ENCODE measurements around the gene ARHGEF9.

The ARHGEF9 gene

GRCh38 chrX:63739885-63740284 is 45.1 kb downstream of the ARHGEF9 start:
- CTCF ChIA-PET: interaction anchor here (0.6 to 1.1 kb wide), 2 partner anchors 8 to 30 kb away, joined by 3 read pairs; no protein-coding TSS in a partner anchor
- POLR2A ChIA-PET: no interaction called here
- TF ChIP-seq TARDBP (IDR thresholded peaks at IDR 0.05): no peak
- TF ChIP-seq ARNT (IDR thresholded peaks at IDR 0.05): no peak
- no peak for TF ChIP-seq FOXA1 (IDR thresholded peaks at IDR 0.05)
- no peak for TF ChIP-seq HDGF (IDR thresholded peaks at IDR 0.05; ENCODE audit: borderline replicate concordance)
- no peak for TF ChIP-seq FOXM1 (IDR thresholded peaks at IDR 0.05; ENCODE audit: borderline replicate concordance)
- no peak for TF ChIP-seq LEF1 (IDR thresholded peaks at IDR 0.05; ENCODE audit: borderline replicate concordance)
- TF ChIP-seq SP1 (IDR thresholded peaks at IDR 0.05): no peak
- no peak for TF ChIP-seq BHLHE40 (IDR thresholded peaks at IDR 0.05; ENCODE audit: borderline replicate concordance)
- TF ChIP-seq ZNF384 (IDR thresholded peaks at IDR 0.05): no peak
- TF ChIP-seq, protein P1, sequence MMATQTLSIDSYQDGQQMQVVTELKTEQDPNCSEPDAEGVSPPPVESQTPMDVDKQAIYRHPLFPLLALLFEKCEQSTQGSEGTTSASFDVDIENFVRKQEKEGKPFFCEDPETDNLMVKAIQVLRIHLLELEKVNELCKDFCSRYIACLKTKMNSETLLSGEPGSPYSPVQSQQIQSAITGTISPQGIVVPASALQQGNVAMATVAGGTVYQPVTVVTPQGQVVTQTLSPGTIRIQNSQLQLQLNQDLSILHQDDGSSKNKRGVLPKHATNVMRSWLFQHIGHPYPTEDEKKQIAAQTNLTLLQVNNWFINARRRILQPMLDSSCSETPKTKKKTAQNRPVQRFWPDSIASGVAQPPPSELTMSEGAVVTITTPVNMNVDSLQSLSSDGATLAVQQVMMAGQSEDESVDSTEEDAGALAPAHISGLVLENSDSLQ (IDR thresholded peaks at IDR 0.05): no peak
- no peak for TF ChIP-seq L3MBTL2 (conservative IDR thresholded peaks at IDR 0.05)
- TF ChIP-seq NFRKB (IDR thresholded peaks at IDR 0.05): no peak
- TF ChIP-seq CTBP1 (IDR thresholded peaks at IDR 0.05; ENCODE audit: borderline replicate concordance): no peak
- no peak for TF ChIP-seq SUZ12 (IDR thresholded peaks at IDR 0.05)
- TF ChIP-seq ELF4 (IDR thresholded peaks at IDR 0.05): no peak
- no peak for TF ChIP-seq FOXK2 (IDR thresholded peaks at IDR 0.05)

GRCh38 chrX:63738696-63739095 is 46.3 kb downstream of the ARHGEF9 start:
- POLR2A ChIA-PET: no interaction called here
- TF ChIP-seq L3MBTL2 (conservative IDR thresholded peaks at IDR 0.05) (no peak), TARDBP (IDR thresholded peaks at IDR 0.05) (no peak), FOXA1 (IDR thresholded peaks at IDR 0.05) (no peak), BHLHE40 (IDR thresholded peaks at IDR 0.05; ENCODE audit: borderline replicate concordance) (no peak), LEF1 (IDR thresholded peaks at IDR 0.05; ENCODE audit: borderline replicate concordance) (no peak), SP1 (IDR thresholded peaks at IDR 0.05) (no peak), FOXM1 (IDR thresholded peaks at IDR 0.05; ENCODE audit: borderline replicate concordance) (no peak), CTBP1 (IDR thresholded peaks at IDR 0.05; ENCODE audit: borderline replicate concordance) (no peak), ELF4 (IDR thresholded peaks at IDR 0.05) (no peak), ZNF384 (IDR thresholded peaks at IDR 0.05) (no peak)
- TF ChIP-seq, protein P1 (IDR thresholded peaks at IDR 0.05): no peak
- DNase-seq (ENCODE audit: extremely low spot score): no peak
- CTCF ChIA-PET: interaction anchor here (0.5 kb wide), 1 partner anchor 93 kb away, joined by 4 read pairs; no protein-coding TSS in a partner anchor

More at GRCh38 chrX:63739885-63740284, 45.1 kb downstream of the ARHGEF9 start:
- DNase-seq (ENCODE audit: extremely low spot score): no peak

DNA sequence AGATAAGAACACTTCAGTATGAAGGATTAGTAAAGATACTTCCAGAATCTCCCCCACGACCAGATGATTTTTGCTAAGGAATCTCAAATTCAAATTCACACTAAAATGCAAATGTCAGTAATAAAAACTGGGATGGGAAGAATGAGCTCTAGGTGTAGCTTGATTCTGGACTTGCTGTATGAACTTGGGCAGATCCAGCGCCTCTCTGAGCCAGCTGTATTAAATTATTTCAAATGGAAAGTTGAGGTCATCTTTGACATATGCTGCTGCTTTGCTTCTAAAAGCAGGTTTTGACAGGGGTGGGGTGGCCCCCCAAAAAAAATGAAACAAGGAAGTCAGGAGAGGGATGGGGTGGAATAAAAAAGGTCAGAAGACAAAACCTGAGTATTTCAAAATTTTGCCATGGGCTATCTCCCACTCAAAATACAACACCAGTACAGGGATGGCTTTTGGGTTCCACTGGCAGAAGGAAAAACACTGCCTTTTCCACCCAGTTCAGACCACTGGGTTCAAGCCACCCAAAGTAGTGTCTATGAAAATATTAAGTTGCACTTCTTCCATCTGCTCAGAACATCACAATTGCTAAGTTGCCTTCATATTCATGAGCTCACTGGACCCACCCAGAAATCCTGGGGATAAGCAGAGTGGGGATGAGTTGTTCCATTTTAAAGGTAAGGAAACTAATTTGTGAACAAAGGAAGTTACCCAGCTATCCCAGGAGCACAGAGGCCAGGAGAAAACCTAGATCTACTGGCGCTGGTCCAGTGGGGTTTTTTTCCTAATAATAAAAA is 47.7 kb downstream of the ARHGEF9 start:
- CTCF ChIA-PET: no interaction called here
- DNase-seq (ENCODE audit: extremely low spot score): no peak
- POLR2A ChIA-PET: no interaction called here
- no peak for TF ChIP-seq FOXA1 (IDR thresholded peaks at IDR 0.05)
- TF ChIP-seq TARDBP (IDR thresholded peaks at IDR 0.05): no peak
- TF ChIP-seq SUZ12 (IDR thresholded peaks at IDR 0.05): no peak
- TF ChIP-seq, protein P1 (IDR thresholded peaks at IDR 0.05): no peak
- TF ChIP-seq CTBP1 (IDR thresholded peaks at IDR 0.05; ENCODE audit: borderline replicate concordance): no peak
- no peak for TF ChIP-seq NFRKB (IDR thresholded peaks at IDR 0.05)
- TF ChIP-seq ZNF384 (IDR thresholded peaks at IDR 0.05): no peak
- TF ChIP-seq LEF1 (IDR thresholded peaks at IDR 0.05; ENCODE audit: borderline replicate concordance): no peak
- TF ChIP-seq FOXM1 (IDR thresholded peaks at IDR 0.05; ENCODE audit: borderline replicate concordance): no peak
- no peak for TF ChIP-seq SP1 (IDR thresholded peaks at IDR 0.05)
- no peak for TF ChIP-seq L3MBTL2 (conservative IDR thresholded peaks at IDR 0.05)
- TF ChIP-seq ARNT (IDR thresholded peaks at IDR 0.05): no peak
- TF ChIP-seq FOXK2 (IDR thresholded peaks at IDR 0.05): no peak
- no peak for TF ChIP-seq ELF4 (IDR thresholded peaks at IDR 0.05)
- TF ChIP-seq HDGF (IDR thresholded peaks at IDR 0.05; ENCODE audit: borderline replicate concordance): no peak
- no peak for TF ChIP-seq BHLHE40 (IDR thresholded peaks at IDR 0.05; ENCODE audit: borderline replicate concordance)

DNA sequence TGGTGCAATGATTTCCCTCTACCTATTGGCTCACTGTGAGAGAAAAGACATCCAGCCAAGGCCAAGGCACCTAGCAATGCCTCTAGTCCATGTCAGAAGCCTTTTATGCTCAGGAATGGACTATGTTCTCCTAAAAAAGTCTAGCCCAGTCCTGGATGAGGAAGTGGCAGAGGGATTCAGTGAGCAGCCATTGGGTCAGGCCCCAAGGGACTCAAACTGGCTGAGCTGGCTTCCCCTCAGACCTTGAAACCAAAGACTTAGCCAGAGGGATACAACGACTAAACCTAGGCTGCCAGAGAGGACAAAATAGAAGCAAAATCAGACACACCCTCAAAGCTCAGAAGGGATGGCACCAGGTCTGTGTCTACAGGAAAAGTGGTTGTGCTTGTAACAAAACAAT is 49.1 kb downstream of the ARHGEF9 start:
- no peak for DNase-seq (ENCODE audit: extremely low spot score)
- TF ChIP-seq SUZ12 (IDR thresholded peaks at IDR 0.05) (no peak), FOXM1 (IDR thresholded peaks at IDR 0.05; ENCODE audit: borderline replicate concordance) (no peak), FOXA1 (IDR thresholded peaks at IDR 0.05) (no peak), BHLHE40 (IDR thresholded peaks at IDR 0.05; ENCODE audit: borderline replicate concordance) (no peak), CTBP1 (IDR thresholded peaks at IDR 0.05; ENCODE audit: borderline replicate concordance) (no peak), LEF1 (IDR thresholded peaks at IDR 0.05; ENCODE audit: borderline replicate concordance) (no peak), FOXK2 (IDR thresholded peaks at IDR 0.05) (no peak), L3MBTL2 (conservative IDR thresholded peaks at IDR 0.05) (no peak), SP1 (IDR thresholded peaks at IDR 0.05) (no peak), TARDBP (IDR thresholded peaks at IDR 0.05) (no peak), HDGF (IDR thresholded peaks at IDR 0.05; ENCODE audit: borderline replicate concordance) (no peak), NFRKB (IDR thresholded peaks at IDR 0.05) (no peak), ZNF384 (IDR thresholded peaks at IDR 0.05) (no peak)
- CTCF ChIA-PET: no interaction called here
- POLR2A ChIA-PET: no interaction called here

DNA sequence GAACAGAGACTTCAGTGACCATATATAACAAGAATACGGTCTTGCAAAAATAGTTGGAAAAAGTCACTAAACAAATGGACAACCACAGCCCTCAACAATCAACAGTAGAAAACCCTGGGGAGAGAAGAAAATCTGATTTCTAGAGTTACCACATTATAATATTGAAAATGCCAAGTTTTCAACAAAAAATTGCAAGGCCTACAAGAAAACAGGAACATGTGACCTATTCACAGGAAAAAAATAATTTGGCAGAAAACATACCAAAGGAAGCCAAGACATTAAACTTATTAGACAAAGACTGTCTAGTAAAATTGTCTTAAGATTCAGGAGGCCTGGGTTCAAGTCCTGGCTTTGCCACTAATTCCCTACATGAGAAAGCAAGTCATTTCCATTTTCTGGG is 64.7 kb downstream of the ARHGEF9 start:
- POLR2A ChIA-PET: no interaction called here
- no peak for DNase-seq (ENCODE audit: extremely low spot score)
- no peak for TF ChIP-seq ELF4 (IDR thresholded peaks at IDR 0.05)
- TF ChIP-seq FOXA1 (IDR thresholded peaks at IDR 0.05): no peak
- TF ChIP-seq, protein P1 (IDR thresholded peaks at IDR 0.05): no peak
- TF ChIP-seq LEF1 (IDR thresholded peaks at IDR 0.05; ENCODE audit: borderline replicate concordance): no peak
- TF ChIP-seq HDGF (IDR thresholded peaks at IDR 0.05; ENCODE audit: borderline replicate concordance): no peak
- no peak for TF ChIP-seq FOXM1 (IDR thresholded peaks at IDR 0.05; ENCODE audit: borderline replicate concordance)
- no peak for TF ChIP-seq ZNF384 (IDR thresholded peaks at IDR 0.05)
- no peak for TF ChIP-seq TARDBP (IDR thresholded peaks at IDR 0.05)
- TF ChIP-seq SP1 (IDR thresholded peaks at IDR 0.05): no peak
- TF ChIP-seq BHLHE40 (IDR thresholded peaks at IDR 0.05; ENCODE audit: borderline replicate concordance): no peak
- no peak for TF ChIP-seq CTBP1 (IDR thresholded peaks at IDR 0.05; ENCODE audit: borderline replicate concordance)
- no peak for TF ChIP-seq L3MBTL2 (conservative IDR thresholded peaks at IDR 0.05)
- no peak for TF ChIP-seq NFRKB (IDR thresholded peaks at IDR 0.05)
- CTCF ChIA-PET: no interaction called here
